Loucy (cell line): Measurements from ENCODE around the gene CFAP298.

Experiments used
- H2AFZ ChIP-seq: fragments of 200-600 bp; sonication (generic); 2 replicates; pipeline ENCODE4 v1.6.0; 2016; ENCODE audit warnings: antibody characterized with exemption, mild to moderate bottlenecking, low read length, moderate library complexity
- H3F3A ChIP-seq: fragments of 200-600 bp; 2 replicates; pipeline ENCODE4 v1.6.0; 2016; ENCODE audit warnings: antibody characterized with exemption, low read depth, mild to moderate bottlenecking
- H3K27me3 ChIP-seq: fragments of 200-600 bp; sonication (generic); 2 replicates; pipeline ENCODE4 v1.6.1; 2014; ENCODE audit warnings: low read length, mild to moderate bottlenecking; ENCODE audit not compliant: insufficient read depth, poor library complexity, severe bottlenecking
- H3K36me3 ChIP-seq: fragments of 200-600 bp; sonication (generic); 2 replicates; pipeline ENCODE4 v1.6.1; 2016; ENCODE audit warnings: low read length; ENCODE audit not compliant: insufficient read depth
- H3K4me1 ChIP-seq: fragments of 200-600 bp; sonication (generic); 2 replicates; pipeline ENCODE4 v1.5.1; 2014; ENCODE audit warnings: low read length, mild to moderate bottlenecking; ENCODE audit not compliant: insufficient read depth, poor library complexity, severe bottlenecking
- H3K4me2 ChIP-seq: fragments of 200-600 bp; sonication (generic); 2 replicates; pipeline ENCODE4 v1.6.0; 2014; ENCODE audit warnings: antibody characterized with exemption, low read length, low read depth, mild to moderate bottlenecking; ENCODE audit not compliant: poor library complexity, severe bottlenecking
- H3K4me3 ChIP-seq: fragments of 200-600 bp; sonication (generic); 2 replicates; pipeline ENCODE4 v1.5.1; 2014; ENCODE audit warnings: low read length, mild to moderate bottlenecking, mixed read lengths; ENCODE audit not compliant: poor library complexity, severe bottlenecking
- H3K79me2 ChIP-seq: fragments of 200-600 bp; sonication (generic); 2 replicates; pipeline ENCODE4 v1.6.1; 2014; ENCODE audit warnings: low read length; ENCODE audit not compliant: insufficient read depth
- H3K9ac ChIP-seq: fragments of 200-600 bp; sonication (generic); 2 replicates; pipeline ENCODE4 v1.6.0; 2014; ENCODE audit warnings: mild to moderate bottlenecking, low read depth, low read length, moderate library complexity; ENCODE audit not compliant: poor library complexity, severe bottlenecking
- H3K9me2 ChIP-seq: fragments of 200-600 bp; sonication (generic); replicated peaks from 2 replicates; pipeline ENCODE4 v1.6.1; 2016; ENCODE audit warnings: low read depth, low read length, mixed read lengths
- H3K9me3 ChIP-seq: fragments of 200-600 bp; sonication (generic); 2 replicates; pipeline ENCODE4 v1.6.1; 2014; ENCODE audit warnings: mild to moderate bottlenecking, antibody characterized with exemption, low read length, low read depth; ENCODE audit not compliant: insufficient read depth
- H4K20me1 ChIP-seq: fragments of 200-600 bp; sonication (generic); 2 replicates; pipeline ENCODE4 v1.6.0; 2014; ENCODE audit warnings: antibody characterized with exemption, low read length, mild to moderate bottlenecking; ENCODE audit not compliant: insufficient read depth, poor library complexity, severe bottlenecking
- EZH2phosphoT487 ChIP-seq: fragments of 200-600 bp; IDR thresholded peaks from 2 replicates; pipeline ENCODE4 v1.6.1; 2018; ENCODE audit warnings: antibody characterized with exemption, mild to moderate bottlenecking, moderate library complexity, borderline replicate concordance
- TF ChIP-seq, protein P1 (sequence below): fragments of 200-600 bp; sonication (generic); conservative IDR thresholded peaks from 2 replicates; pipeline ENCODE4 v1.5.1; 2014; ENCODE audit warnings: mild to moderate bottlenecking, antibody characterized with exemption, low read length

CFAP298 gene

DNA sequence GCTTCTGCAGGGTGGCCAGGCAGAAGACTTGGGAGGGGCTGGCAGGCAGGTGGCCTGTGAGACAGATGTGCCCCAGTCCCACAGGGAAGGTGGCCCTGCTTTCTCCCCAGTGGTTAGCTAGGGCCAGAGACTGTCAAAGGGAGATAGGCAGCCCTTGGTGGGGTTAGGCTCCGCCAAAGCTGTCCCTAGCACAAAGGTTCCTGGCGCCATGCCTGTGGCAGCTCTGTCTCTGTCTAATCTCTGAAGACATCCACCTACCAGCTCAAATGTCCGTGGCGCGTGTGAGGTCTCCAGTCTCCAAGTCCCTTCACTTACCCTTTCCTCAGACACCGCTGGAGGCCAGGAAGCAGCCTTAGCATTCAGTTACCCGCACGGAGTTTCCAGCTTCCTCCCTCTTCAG, 44.6 kb downstream of the CFAP298 start:
- Histone ChIP-seq H4K20me1 (no peaks in the 10 kb centered on the region), H3K36me3 (no peaks in the 10 kb centered on the region), H3K9me3 (no peaks in the 10 kb centered on the region), H3K4me2 (no peak overlapping the region), H3K79me2 (no peaks in the 10 kb centered on the region), H3K4me3 (no peak overlapping the region), H3F3A (no peaks in the 10 kb centered on the region), H2AFZ (no peak overlapping the region), H3K9me2 (no peaks in the 10 kb centered on the region), H3K9ac (no peak overlapping the region), H3K27me3 (peaks cover 5% of the 10 kb centered on the region), H3K4me1 (peaks cover 5% of the 10 kb centered on the region)
- no peak for TF ChIP-seq EZH2phosphoT487
- TF ChIP-seq, protein P1, sequence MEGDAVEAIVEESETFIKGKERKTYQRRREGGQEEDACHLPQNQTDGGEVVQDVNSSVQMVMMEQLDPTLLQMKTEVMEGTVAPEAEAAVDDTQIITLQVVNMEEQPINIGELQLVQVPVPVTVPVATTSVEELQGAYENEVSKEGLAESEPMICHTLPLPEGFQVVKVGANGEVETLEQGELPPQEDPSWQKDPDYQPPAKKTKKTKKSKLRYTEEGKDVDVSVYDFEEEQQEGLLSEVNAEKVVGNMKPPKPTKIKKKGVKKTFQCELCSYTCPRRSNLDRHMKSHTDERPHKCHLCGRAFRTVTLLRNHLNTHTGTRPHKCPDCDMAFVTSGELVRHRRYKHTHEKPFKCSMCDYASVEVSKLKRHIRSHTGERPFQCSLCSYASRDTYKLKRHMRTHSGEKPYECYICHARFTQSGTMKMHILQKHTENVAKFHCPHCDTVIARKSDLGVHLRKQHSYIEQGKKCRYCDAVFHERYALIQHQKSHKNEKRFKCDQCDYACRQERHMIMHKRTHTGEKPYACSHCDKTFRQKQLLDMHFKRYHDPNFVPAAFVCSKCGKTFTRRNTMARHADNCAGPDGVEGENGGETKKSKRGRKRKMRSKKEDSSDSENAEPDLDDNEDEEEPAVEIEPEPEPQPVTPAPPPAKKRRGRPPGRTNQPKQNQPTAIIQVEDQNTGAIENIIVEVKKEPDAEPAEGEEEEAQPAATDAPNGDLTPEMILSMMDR = no peak

GRCh38 chr21:32566741-32567389, 45.3 kb downstream of the CFAP298 start:
- Histone ChIP-seq H3K4me2 (no peak overlapping the region), H4K20me1 (no peaks in the 10 kb centered on the region), H3K36me3 (no peaks in the 10 kb centered on the region), H3K4me3 (no peak overlapping the region), H3F3A (no peaks in the 10 kb centered on the region), H3K9ac (no peak overlapping the region), H3K79me2 (no peaks in the 10 kb centered on the region), H2AFZ (no peak overlapping the region), H3K9me3 (no peaks in the 10 kb centered on the region), H3K4me1 (peaks cover 5% of the 10 kb centered on the region), H3K27me3 (peaks cover 5% of the 10 kb centered on the region), H3K9me2 (no peaks in the 10 kb centered on the region)
- TF ChIP-seq, protein P1 = no peak
- TF ChIP-seq EZH2phosphoT487 = no peak

DNA sequence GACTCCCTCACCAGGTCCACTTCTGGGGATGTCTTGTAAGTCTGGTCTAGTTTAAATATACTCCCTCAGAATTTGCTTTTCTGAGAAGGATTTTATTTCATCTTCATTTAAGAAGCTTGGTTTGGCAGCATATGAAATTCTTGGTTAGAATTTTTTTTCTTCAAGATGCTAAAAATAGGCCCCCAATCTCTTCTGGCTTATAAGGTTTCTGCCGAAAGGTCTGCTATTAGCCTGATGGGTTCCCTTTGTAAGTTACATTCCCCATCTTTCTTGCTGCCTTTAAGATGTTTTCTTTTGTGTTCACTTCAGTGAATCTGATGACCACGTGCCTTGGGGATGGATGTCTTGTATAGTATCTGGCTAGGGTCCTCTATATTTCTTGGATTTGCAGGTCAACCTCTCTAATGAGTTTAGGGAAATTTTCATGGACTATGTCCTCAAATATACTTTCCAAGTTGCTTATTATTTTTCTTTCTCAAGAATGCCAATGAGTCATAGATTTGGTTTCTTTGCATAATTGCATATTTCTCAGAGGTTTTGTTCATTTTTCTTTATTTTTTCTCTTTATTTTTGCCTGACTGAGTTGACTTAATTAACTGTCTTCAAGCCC, 46.2 kb downstream of the CFAP298 start:
- no peak for TF ChIP-seq EZH2phosphoT487
- TF ChIP-seq, protein P1 = no peak

More for the DNA sequence above, 46.2 kb downstream of the CFAP298 start:
- H3K9ac ChIP-seq = no peak overlapping the region
- no peaks in the 10 kb centered on the region for H3K9me3 ChIP-seq
- H3K27me3 ChIP-seq = peaks cover 5% of the 10 kb centered on the region
- H3K4me3 ChIP-seq = no peak overlapping the region
- no peaks in the 10 kb centered on the region for H3K9me2 ChIP-seq
- H3K4me1 ChIP-seq = peaks cover 5% of the 10 kb centered on the region
- no peaks in the 10 kb centered on the region for H3F3A ChIP-seq
- H3K36me3 ChIP-seq = no peaks in the 10 kb centered on the region
- H4K20me1 ChIP-seq = no peaks in the 10 kb centered on the region
- no peak overlapping the region for H3K4me2 ChIP-seq
- H2AFZ ChIP-seq = no peak overlapping the region
- H3K79me2 ChIP-seq = no peaks in the 10 kb centered on the region
